GM12892 (cell line): ENCODE results near the gene CRK.
"Not testable (repeated sequence)": the region's sequence is repeated elsewhere in the genome, so short reads cannot be mapped to it uniquely, and the experiment has no call there.

ENCODE experiments used
- DNase-seq: peaks from one replicate; pipeline ENCODE4 v3.0.0; 2011; ENCODE audit not compliant: insufficient read length
- FAIRE-seq: peaks from 2 replicates; lab custom pipeline; 2011; peaks lifted over from hg19 to GRCh38; lab: Jason Lieb, UNC
- POLR2A ChIP-seq: IDR thresholded peaks from 2 replicates; pipeline ENCODE4 v1.6.1; 2011; ENCODE audit warnings: low read depth, low read length, control low read depth
- POLR2AphosphoS5 ChIP-seq: IDR thresholded peaks from 2 replicates; pipeline ENCODE4 v1.6.1; 2011; ENCODE audit warnings: low read depth, low read length, control low read depth
- TAF1 ChIP-seq: IDR thresholded peaks from 2 replicates; pipeline ENCODE4 v1.6.1; 2011; ENCODE audit warnings: low read depth, mild to moderate bottlenecking, control low read depth, low read length, borderline replicate concordance

The CRK gene

DNA sequence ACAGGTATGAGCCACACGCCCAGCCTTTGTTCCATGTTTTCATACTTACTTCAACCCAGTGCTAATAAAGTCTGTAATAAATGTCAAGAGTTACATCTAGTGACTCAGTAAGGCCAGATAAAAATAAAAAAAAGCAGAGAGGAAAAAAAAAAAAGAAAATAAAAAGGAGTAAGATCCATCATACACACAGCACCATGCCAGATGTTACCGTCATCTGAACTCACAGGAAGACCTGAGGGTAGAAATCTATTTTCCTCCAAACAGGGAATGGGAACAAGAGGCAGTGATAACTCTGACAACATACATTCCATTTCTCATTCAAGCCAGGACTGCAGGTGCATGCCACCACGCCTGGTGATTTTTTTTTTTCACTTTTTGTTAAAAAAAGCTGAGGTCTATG, 20.7 kb downstream of the CRK start:
- no peak for FAIRE-seq
- no peak for TF ChIP-seq POLR2A
- TF ChIP-seq POLR2AphosphoS5: no peak
- TF ChIP-seq TAF1: no peak
- no peak for DNase-seq

DNA sequence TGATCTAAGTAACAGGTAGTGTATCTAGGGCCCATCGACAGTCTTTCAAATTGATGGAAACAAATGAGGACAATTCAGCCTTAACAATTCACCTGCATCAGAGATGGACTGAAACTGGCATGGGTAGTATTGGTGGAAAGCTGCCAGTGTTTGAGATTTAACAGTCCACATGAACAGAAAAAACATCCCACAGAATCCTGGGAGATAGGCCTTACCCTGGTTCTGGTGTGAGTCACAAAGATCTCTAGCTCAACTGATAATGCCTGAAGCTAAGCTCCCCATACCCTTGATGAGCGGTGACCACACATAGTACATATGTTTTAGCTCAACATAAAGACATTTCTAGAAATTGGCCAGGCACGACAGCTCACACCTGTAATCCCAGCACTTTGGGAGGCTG, 21.9 kb downstream of the CRK start:
- TF ChIP-seq POLR2AphosphoS5 (no peak), TAF1 (no peak), POLR2A (no peak)
- DNase-seq (no peak), FAIRE-seq (no peak)

DNA sequence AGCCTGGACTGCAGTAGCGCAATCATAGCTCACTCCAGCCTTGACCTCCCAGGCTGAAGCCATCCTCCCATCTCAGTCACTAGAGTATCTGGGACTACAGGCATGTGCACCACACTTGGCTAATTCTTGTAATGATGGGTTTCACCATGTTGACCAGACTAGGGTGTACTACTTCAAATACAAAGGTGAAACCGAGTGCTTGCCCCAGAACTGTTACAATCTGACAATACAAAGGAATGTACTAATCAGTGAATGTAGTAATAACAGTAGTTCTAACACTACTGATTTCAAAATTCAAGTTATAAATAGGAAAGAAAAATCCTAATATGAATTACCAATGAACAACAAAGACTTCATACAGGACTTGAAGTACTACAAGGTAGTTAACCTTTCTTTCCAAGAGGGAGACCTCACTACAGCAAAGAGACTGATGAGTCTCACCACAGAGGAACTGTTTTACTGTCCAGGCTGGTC, 24.4 kb downstream of the CRK start:
- TF ChIP-seq POLR2AphosphoS5: peak; percentile 63; the same call in 1 of the 2 replicates
- no peak for TF ChIP-seq TAF1
- 0 out of 2 replicates have a peak, but pooled peaks have one; percentile 43 for TF ChIP-seq POLR2A
- no peak for DNase-seq
- FAIRE-seq: peak; percentile 66

DNA sequence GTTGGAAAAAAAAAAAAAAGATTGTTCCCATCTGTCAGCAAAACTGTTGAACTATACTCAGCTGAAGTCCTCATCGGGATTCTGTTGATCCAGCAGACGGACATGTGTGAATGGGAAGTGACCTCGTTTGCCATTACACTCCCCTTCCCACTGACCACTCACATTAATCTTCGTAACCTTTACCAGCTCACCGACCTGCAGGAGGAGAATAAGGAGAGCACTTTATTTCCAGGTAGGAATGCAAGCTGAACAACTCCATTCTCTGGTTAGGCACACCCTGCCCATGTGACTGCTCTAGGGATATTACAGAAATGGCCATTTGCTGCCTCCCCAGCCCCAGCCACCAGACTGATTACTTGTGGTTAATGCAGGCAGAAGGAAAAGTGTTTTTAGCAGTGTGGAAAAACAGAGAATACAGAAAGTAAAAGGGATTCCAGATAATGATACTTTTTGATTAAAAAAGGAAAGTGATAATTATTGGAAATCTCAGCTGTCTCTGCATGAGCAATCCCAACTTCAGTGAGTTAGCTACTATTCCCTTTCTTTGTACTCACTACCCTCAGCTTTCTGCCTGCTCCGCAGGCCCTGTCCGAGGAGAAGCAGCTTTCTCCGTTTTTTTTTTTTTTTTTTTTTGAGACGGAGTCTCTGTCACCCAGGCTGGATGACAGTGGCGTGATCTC, 32.4 kb downstream of the CRK start:
- TF ChIP-seq TAF1 (no peak), POLR2AphosphoS5 (no peak), POLR2A (no peak)
- DNase-seq (no peak), FAIRE-seq (no peak)

DNA sequence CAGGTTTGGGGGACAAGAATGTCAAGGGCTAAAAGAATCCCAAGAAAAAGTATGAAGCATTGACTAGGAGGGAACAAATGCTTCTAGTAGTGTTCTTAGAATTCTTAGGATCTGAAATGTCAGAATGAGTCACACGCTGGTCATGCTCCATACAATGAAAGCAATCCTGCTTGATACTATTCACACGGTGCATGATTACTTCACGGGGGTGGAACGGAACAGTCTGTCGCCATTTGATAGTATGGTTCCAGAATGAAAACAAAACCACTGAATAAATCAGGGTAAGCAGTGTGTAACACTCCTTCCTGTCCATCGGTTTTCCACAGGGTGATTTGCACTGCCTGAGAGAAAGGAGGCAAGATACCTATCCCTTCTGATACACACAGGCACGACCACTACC, 33.1 kb downstream of the CRK start:
- FAIRE-seq (no peak), DNase-seq (no peak)
- TF ChIP-seq POLR2A: no peak

DNA sequence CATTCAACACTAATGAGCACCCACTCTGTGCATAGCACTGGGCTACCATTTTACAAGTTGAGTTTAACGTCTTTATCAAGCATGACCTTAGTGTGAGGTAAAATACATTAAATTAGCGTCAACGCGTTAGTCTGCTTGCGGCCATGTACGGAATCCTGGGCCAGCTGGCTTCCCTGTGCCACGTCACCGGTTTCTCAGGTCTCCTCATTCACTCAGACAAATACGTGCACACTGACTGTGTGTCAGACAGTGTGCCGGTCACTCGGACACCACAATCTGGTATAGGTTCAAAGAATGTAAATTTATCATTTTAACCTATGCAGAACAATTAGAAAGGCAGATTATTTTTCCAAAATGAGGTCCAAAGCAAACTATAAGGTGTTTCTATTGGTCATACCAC, 34.6 kb downstream of the CRK start:
- TF ChIP-seq TAF1: no peak
- TF ChIP-seq POLR2A: no peak
- TF ChIP-seq POLR2AphosphoS5: no peak
- DNase-seq (no peak), FAIRE-seq (no peak)

DNA sequence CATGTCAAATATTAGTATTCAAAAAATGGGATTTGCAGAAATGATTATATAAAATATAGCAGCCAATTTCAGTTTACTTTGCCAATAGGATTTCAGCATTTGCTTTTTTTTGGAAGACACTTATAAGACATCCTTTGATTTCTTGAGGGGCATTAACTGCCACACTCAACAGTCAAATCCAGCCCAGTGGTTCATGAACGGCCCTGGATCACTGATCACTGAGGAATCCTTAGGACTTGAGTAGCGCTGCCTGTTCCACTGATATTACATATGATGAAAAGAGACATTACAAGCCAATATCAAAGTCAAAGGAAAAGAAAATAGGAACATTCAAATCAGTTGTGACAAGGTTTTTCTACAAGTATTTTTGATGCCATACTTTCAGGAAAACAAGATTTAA, 35.1 kb downstream of the CRK start:
- no peak for TF ChIP-seq POLR2AphosphoS5
- TF ChIP-seq POLR2A: no peak
- DNase-seq (no peak), FAIRE-seq (no peak)

DNA sequence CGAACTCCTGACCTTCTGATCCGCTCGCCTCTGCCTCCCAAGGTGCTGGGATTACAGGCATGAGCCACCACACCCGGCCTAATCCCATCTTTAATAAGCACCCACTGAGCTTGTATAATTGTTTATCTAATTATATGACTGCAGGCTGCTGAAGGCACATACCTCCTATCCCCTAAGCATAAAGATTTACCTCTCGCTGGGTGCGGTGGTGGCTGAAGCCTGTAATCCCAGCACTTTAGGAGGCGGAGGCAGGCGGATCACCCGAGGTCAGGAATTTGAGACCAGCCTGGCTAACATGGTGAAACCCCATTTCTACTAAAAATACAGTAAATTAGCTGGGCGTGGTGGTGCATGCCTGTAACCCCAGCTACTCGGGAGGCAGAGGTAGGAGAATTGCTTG, 35.9 kb downstream of the CRK start:
- DNase-seq: no peak
- FAIRE-seq: no peak
- TF ChIP-seq TAF1: no peak
- no peak for TF ChIP-seq POLR2A
- TF ChIP-seq POLR2AphosphoS5: no peak

DNA sequence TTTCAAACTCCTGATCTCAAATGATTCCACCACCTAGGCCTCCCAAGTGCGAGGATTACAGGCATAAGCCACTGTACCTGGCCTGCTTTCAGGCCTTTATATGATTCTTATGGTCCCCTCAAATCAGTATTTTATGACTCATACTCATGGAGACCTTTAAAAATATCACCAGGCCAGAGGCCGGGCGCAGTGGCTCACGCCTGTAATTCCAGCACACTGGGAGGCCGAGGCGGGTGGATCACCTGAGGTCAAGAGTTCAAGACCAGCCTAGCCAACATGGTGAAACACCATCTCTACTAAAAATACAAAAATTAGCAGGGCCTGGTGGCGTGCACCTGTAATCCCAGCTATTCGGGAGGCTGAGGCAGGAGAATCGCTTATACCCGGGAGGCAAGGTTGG, 37.6 kb downstream of the CRK start:
- DNase-seq, FAIRE-seq: not testable (repeated sequence)

DNA sequence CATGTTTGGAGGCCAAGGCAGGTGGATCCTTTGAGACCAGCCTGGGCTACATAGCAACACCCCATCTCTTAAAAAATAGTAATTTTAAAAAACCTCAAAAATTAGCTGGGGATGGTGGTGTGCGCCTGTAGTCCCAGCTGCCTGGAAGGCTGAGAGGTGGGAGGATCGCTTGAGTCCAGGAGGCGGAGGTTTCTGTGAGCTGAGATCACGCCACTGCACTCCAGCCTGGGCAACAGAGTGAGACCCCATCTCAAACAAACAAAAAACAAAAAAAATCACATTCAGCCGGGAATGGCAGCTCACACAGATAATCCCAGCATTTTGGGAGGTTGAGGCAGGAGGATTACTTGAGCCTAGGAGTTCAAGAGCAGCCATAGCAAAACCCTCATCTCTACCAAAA, 39.6 kb downstream of the CRK start:
- no peak for DNase-seq
- FAIRE-seq: no peak
- TF ChIP-seq TAF1 (no peak), POLR2A (no peak), POLR2AphosphoS5 (no peak)

DNA sequence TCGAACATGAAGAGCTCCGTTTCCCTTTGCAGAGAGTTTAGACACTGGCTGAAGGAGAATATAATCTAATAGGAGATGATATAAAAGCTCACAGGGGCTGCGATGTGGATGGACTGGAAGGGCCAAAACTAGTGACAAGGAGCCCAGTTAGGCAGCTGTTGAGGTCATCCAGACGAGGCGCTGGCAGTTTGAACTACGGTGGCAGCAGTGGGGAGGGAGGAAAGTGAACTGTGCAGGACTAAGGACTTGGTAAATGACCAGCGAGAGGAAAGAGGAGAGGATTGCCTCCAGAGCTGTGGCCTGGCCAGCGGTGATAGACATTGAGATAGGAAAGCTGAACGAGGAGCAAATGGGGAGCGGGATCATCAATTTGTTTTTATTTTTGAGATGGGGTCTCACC, 41.4 kb downstream of the CRK start:
- DNase-seq: no peak
- no peak for TF ChIP-seq TAF1
- no peak for TF ChIP-seq POLR2A
- TF ChIP-seq POLR2AphosphoS5: no peak

DNA sequence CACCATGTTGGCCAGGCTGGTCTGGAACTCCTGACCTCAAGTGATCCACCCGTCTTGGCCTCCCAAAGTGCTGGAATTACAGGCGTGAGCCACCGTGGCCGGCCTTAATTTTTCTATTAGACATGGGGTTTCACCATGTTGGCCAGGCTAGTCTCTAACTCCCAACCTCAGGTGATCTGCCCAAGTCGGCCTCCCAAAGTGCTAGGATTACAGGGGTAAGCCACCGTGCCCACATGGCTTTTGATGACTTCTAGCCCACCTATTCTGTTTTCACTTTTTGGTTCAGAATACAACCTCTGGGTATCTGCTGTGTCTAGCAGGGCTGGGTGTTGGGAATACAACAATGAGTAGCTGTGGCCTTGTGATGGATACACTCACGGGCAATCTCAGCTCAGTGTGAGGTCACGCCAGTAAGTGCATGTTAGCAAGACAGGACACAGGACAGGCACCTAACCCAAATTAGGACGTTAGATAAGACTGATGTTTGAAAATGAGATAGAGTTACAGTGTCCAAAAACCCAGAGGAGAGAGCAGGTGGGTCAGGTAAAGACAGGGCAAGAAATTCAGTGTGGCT, 41.9 kb downstream of the CRK start:
- DNase-seq (no peak), FAIRE-seq (no peak)
- TF ChIP-seq POLR2AphosphoS5: no peak
- no peak for TF ChIP-seq POLR2A
- no peak for TF ChIP-seq TAF1

More for the DNA sequence above, 41.4 kb downstream of the CRK start:
- FAIRE-seq: no peak

DNA sequence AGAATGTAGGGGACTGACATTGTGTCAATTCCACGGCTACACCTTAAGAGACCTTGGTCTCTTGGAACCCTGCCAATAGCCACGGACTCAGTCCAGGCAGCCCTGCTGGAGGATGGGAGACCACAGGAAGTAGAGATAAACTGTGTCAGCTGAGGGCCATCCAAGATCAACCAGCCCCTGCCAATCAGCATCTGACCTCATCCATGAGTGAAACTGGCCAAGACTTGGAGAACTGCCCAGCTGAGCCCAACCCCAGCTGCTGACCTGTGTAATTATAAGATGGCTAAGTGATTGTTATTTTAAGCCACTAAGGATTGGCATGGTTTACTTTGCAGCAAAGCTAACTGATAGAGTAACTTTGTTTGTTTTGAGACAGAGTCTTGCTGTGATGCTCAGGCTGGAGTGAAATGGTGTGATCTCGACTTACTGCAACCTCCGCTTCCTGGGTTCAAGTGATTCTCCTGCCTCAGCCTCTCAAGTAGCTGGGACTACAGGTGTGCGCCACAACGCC, 42.7 kb downstream of the CRK start:
- FAIRE-seq (no peak), DNase-seq (no peak)
- TF ChIP-seq TAF1: no peak
- TF ChIP-seq POLR2A: no peak
- no peak for TF ChIP-seq POLR2AphosphoS5
